Immature natural killer cell (primary cell): ENCODE results near the gene CDC6. TPM values are rescaled to one million over a fixed set of nuclear protein-coding genes. Genes with fewer than 3 reads are reported as not detected.
A peak's percentile ranks its signal among the peaks of the same experiment; 100 is the strongest.

Source experiments
- DNase-seq, 3 donors: peaks; one replicate each; pipeline ENCODE4 v3.0.0; 2022; ENCODE audit warnings: mixed read lengths in 1 of 3
- H3K27ac Mint-ChIP-seq, 6 donors: one replicate each; pipeline ENCODE4 v1.8.0; 2020; ENCODE audit warnings: mixed read lengths in 6 of 6, mild to moderate bottlenecking in 5 of 6, inconsistent platforms in 4 of 6, moderate library complexity in 3 of 6
- H3K27me3 Mint-ChIP-seq, 3 donors: one replicate each; pipeline ENCODE4 v1.8.0; 2020 to 2021; ENCODE audit warnings: low read depth in 3 of 3, mild to moderate bottlenecking in 3 of 3, mixed read lengths in 3 of 3, moderate library complexity in 3 of 3, inconsistent platforms in 1 of 3
- H3K36me3 Mint-ChIP-seq, 3 donors: one replicate each; pipeline ENCODE4 v1.8.0; 2020; ENCODE audit warnings: mixed read lengths in 3 of 3, inconsistent platforms in 2 of 3, mild to moderate bottlenecking in 2 of 3
- H3K4me1 Mint-ChIP-seq, 2 donors: one replicate each; pipeline ENCODE4 v1.8.0; 2020; ENCODE audit warnings: inconsistent platforms in 2 of 2, mild to moderate bottlenecking in 2 of 2, mixed read lengths in 2 of 2, moderate library complexity in 1 of 2
- H3K4me3 Mint-ChIP-seq, 5 donors: one replicate each; pipeline ENCODE4 v1.8.0; 2020; ENCODE audit warnings: mild to moderate bottlenecking in 5 of 5, mixed read lengths in 5 of 5, inconsistent platforms in 3 of 5, moderate library complexity in 3 of 5
- H3K9me3 Mint-ChIP-seq, 6 donors: one replicate each; pipeline ENCODE4 v1.8.0; 2020; ENCODE audit warnings: mild to moderate bottlenecking in 6 of 6, mixed read lengths in 6 of 6, inconsistent platforms in 4 of 6, moderate library complexity in 3 of 6
- polyA plus RNA-seq, 3 donors: library from polyadenylated mRNA; unstranded; fragments of 300-500 nt; fragmentation: Illumina TruSeq; gene quantifications; one replicate each; pipeline ENCODE4 v1.2.3, GENCODE V29; 2021

Gene CDC6
- polyA plus RNA-seq, 3 donors from 2014 or later: 0.81 to 1.8 (median 1.5) TPM

DNA sequence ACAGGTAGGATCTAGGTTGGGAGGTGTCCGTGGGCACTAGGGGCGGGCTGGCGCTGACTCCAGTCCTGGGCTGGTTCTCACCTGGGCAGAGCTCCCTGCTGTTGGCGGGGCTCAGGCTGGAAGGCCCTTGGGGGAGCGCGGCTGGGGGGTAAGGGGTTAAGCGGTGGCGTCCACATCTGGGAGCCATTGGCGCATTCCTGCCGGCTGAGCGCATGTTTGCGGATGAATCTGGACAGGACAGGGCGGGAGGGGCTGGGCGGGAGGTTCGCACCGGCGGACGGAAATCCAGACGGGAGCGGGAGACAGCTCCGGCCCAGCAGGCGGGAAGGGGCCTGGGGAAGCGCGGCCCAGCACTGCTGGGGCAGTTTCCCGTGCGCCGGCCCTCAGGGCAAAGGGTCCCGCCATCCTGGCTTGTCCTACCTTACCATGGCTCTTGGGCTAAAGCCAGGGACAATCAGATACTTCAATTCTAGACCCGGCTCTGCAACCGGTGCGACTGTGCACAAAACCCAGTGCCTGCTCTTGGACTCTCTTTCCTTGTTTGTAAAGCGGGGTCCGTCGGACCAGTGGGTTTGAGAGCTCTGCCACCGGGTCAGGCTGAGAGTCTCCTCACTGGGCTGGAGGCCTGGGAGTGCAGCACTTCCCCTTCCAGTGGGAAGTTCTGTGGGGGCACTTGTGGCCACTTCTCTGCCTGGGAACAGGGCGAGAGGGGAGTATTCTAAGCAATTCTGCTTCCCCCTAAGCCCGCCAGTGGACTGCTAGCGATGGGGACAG, 29.1 kb downstream of the CDC6 start:
- Mint-ChIP-seq H3K9me3 (no peaks in the 10 kb centered on the region), H3K36me3 (no peaks in the 10 kb centered on the region), H3K4me3 (peak overlapping the region in 4 of 5 donors; percentile 35 to 95 (median 92)), H3K27ac (peak overlapping the region in 5 of 6 donors; percentile 21 to 100 (median 100)), H3K27me3 (peaks cover 18 to 27% (median 20%) of the 10 kb centered on the region in 3 donors), H3K4me1 (peaks cover 69 to 80% of the 10 kb centered on the region in 2 donors)
- DNase-seq: no peak

DNA sequence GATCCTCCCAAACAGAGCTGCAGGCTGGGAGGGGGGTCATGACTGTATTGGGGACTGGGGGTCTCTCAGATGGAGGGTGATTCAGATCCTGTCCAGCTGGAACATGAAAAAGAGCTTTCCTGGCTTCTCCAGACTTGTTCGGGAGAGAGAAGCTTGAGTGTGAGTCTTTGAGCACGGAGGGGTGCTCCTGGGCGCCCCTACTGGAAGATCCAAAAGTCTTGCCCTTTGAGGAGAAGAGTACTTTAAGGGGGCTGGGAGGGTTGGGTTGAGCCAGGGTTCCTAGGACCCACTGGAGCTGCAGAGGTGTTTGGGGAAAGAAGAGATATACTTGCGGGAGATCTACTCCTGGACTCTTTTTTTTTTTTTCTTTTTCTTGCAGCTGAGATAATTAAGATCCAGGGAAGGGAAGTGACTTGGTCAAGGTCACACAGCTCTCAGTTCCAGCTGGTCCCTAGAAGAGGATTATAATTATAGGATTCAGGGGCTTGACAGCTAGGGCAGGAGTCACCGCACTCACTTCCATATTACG, 29.7 kb downstream of the CDC6 start:
- H3K9me3 Mint-ChIP-seq: no peaks in the 10 kb centered on the region
- H3K36me3 Mint-ChIP-seq: no peaks in the 10 kb centered on the region
- peaks cover 25 to 34% (median 27%) of the 10 kb centered on the region in 3 donors for H3K27me3 Mint-ChIP-seq
- H3K27ac Mint-ChIP-seq: peak overlapping the region; percentile 92 to 100 (median 100)
- H3K4me3 Mint-ChIP-seq: peak overlapping the region; percentile 91 to 95 (median 93)
- peaks cover 76 to 86% of the 10 kb centered on the region in 2 donors for H3K4me1 Mint-ChIP-seq
- peak; percentile 43 to 50 (median 49) for DNase-seq

DNA sequence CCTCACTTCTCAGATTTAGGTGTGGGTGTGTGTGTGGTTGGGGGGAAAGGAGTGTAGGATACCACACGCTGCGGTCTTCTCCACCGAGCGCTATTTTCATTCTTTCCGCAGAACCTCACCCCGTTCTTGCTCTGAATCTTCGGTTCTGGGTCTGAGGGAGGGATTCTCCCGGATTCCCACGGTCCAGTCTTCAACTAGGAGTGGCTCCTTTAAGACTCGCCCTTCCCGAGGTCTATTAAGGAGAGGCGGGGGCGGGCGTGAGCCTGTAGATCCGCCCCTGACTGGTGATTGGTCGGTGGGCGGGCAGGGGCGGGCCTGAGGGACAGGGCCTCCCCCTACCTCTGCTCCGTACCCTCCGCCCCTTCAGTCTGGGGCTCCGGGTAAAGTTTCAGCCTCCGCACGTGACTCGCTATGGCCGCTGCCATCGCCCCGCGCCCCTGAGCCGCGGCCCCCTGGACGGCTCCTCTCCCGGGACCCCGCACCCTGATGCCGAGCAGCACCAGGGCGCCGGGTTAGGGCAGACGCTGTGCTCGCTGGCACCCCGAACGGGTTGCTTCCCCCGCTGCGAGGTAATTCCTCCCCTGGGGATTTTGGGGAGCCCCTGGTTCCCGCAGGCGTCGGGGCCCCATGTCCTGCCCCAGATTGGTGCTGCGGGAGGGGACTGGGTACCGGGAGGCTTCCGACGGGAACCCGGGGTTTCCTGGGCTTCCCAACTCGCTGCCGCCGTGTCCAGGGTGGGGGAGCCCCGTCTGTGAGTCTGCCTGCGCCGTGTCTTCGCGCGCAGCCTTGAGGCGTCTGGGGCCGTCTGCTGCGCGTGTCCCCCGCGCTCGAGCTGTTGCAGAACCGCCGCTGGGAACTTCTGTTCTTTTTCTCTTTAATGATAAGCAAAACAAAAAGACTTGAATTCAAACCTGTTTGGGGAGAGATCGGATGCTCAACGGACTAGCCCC, 30.5 kb downstream of the CDC6 start:
- Mint-ChIP-seq H3K9me3 (peaks cover 0 to 4% (median 2%) of the 10 kb centered on the region in 6 donors), H3K4me3 (peak overlapping the region; percentile 91 to 95 (median 93)), H3K27ac (peak overlapping the region; percentile 92 to 100 (median 100)), H3K36me3 (peaks cover 0 to 4% (median 0%) of the 10 kb centered on the region in 3 donors), H3K4me1 (peaks cover 82 to 94% of the 10 kb centered on the region in 2 donors), H3K27me3 (peaks cover 32 to 41% (median 34%) of the 10 kb centered on the region in 3 donors)
- DNase-seq: peak; percentile 89 to 91 (median 90)

DNA sequence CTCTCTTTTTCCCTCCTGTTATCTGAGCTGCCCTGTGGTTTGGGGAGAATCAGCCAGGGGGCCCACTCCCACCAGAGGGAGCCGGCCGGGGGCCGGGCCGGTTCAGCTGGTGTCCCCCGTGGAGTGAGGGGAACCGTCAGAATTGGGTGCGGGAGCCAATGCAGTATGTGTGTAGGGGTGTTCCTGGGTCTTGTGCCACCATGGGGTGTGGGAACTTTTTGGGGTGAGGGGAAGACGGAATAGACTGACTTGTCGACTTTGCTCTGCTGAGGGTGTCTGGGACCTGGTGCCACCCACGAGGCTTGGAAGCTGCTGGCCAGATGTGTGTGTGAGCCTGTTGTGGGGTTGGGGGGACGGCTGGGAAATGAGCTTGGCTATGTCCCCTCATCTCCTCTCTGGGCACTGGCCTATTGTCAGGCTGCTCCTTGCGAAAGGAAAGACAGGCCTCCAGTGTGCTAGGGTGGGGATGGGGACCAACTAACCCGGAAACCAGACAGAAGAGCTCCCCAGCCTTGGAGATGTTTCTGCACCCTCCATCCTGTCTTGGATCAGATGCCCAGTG, 31.2 kb downstream of the CDC6 start:
- peak overlapping the region; percentile 87 to 100 (median 100) for H3K27ac Mint-ChIP-seq
- peaks cover 83 to 94% of the 10 kb centered on the region in 2 donors for H3K4me1 Mint-ChIP-seq
- peak overlapping the region; percentile 91 to 95 (median 93) for H3K4me3 Mint-ChIP-seq
- peaks cover 37 to 47% (median 41%) of the 10 kb centered on the region in 3 donors for H3K27me3 Mint-ChIP-seq
- H3K36me3 Mint-ChIP-seq: peaks cover 0 to 4% (median 0%) of the 10 kb centered on the region in 3 donors
- DNase-seq: peak in 1 of 3 donors; percentile 18
- peaks cover 0 to 4% (median 2%) of the 10 kb centered on the region in 6 donors for H3K9me3 Mint-ChIP-seq

DNA sequence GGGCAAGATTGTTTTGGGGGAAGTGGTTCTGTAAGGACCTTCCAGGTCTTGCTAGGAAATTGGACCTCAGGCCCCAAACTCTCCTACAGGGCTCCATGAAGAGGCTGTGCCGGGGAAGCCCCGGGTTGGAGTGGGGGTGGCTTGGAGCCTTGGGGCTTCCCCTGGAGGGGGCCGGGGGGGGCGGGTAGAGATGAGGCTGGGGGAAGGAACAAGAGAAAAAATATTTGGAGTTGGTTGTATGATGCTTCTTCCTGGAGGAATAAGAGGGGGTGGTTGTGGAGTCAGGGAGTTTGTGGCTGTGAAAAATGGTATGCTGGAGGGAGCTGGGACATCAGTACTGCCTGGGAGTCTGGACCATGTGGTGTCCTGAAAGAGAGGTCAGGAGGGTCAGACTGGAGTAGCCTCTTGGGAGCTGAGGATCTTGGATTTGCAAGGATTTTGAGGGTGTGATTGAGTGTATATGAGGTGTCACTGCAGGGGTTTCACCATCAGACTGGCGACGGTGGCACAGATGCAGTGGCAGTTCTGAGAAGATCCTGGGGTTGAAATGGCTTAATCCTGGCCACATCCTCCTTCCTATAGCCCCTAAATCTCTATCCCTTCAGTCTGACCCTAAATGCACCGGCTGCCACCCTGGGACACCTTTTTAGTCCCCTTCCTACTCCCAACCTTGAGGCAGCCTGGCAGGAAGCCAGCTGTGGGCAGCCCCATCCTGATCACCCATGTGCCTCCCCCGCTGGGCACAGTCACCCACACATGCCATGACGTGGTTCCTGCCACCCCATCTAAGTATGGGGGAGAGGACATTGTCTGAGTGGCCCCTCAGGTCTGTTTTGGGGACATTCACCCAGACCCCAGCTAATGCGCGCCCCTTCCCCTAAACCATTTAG, 32.2 kb downstream of the CDC6 start:
- H3K4me3 Mint-ChIP-seq: peak overlapping the region; percentile 91 to 95 (median 93)
- peaks cover 37 to 48% (median 43%) of the 10 kb centered on the region in 3 donors for H3K27me3 Mint-ChIP-seq
- peak overlapping the region; percentile 99 to 100 (median 100) for H3K27ac Mint-ChIP-seq
- peak; percentile 75 to 81 (median 77) for DNase-seq
- H3K4me1 Mint-ChIP-seq: peaks cover 85 to 93% of the 10 kb centered on the region in 2 donors
- peaks cover 0 to 4% (median 2%) of the 10 kb centered on the region in 6 donors for H3K9me3 Mint-ChIP-seq
- peaks cover 0 to 4% (median 0%) of the 10 kb centered on the region in 3 donors for H3K36me3 Mint-ChIP-seq

DNA sequence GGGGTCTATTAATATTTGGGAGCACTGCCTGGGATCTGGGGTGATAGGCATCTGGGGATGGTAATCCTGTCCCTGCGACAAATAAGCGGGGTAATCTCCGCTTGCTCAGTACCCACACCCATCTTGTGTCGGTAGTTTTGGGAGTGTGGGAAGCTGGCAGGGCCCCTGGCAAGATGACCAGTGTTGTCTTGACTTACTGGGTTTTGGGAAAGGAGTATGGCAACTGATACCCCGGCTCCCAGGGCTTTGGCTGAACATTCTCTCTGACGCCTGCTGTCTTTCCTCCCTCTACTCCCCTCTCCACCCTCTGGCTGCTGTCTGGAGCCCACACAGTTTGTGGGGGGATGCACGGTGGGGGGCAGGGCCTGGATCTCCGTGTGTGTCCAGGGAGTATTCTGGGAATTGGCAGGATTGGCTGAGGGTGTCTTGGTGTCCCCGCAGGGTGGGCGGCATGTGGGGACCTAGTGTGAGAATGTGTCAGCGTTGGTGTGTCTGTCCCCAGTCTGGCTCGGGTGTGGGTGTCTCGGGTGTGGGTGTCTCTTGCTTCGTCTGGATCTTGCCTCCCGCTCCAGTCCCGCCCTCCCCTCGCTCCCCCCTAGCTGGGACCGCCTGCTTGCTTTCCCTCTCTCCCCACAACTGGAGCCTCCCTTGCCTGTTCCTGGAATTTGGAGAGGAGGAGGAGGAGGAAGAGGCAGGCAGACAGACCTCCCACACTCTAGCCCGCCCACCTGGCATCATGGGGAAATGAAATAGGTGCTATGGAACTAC, 33.3 kb downstream of the CDC6 start:
- Mint-ChIP-seq H3K4me1 (peaks cover 88 to 90% of the 10 kb centered on the region in 2 donors), H3K9me3 (peaks cover 0 to 4% (median 2%) of the 10 kb centered on the region in 6 donors), H3K27ac (peak overlapping the region; percentile 99 to 100 (median 100)), H3K4me3 (peak overlapping the region; percentile 86 to 94 (median 91)), H3K27me3 (peaks cover 41 to 48% (median 43%) of the 10 kb centered on the region in 3 donors), H3K36me3 (peaks cover 0 to 4% (median 0%) of the 10 kb centered on the region in 3 donors)
- peak; percentile 63 to 70 (median 65) for DNase-seq

DNA sequence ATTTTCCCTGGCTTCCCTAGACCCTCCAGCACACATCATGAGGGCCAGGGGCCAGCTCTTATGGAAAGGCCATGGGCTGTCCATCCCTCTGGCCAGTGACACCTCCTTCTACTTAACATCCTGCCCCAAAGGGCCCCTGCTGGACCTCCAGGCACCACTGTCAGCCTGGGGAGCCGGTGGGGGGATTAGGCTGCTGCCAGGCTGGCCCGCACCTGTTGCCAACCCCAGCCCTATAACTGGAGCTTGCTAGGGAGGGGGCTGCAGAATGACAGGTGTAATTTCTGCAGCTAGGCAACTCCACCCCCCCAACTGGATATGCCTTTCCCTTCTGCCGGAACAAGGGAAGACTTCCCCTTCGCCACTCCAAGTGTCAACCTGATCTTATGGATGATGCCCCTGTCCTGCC, 33.8 kb downstream of the CDC6 start:
- peak overlapping the region; percentile 86 to 94 (median 91) for H3K4me3 Mint-ChIP-seq
- peaks cover 0 to 4% (median 0%) of the 10 kb centered on the region in 3 donors for H3K36me3 Mint-ChIP-seq
- peaks cover 43 to 48% (median 46%) of the 10 kb centered on the region in 3 donors for H3K27me3 Mint-ChIP-seq
- H3K9me3 Mint-ChIP-seq: peaks cover 0 to 4% (median 2%) of the 10 kb centered on the region in 6 donors
- H3K27ac Mint-ChIP-seq: peak overlapping the region; percentile 99 to 100 (median 100)
- H3K4me1 Mint-ChIP-seq: peaks cover 88 to 90% of the 10 kb centered on the region in 2 donors
- DNase-seq: peak in 1 of 3 donors; percentile 15

DNA sequence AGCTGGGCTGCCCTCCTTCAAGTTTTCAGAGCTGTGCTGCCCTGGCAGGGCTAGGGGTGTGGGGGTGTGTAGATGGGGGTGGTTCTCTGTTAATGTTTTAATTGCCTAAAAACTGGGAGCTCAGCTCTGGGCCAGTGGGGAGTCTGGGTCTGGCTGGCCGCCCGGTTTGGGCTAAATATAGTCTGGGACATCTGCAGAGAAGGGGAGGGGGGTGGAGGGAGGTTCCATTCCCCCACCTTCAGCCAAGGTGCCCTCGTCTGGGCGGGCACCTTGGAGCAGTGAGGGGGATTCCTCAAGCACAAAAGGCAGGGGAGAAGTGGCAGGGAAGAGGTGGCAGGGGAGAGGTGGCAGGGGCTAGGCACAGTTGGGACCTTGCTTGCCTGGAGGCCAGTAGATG, 34.3 kb downstream of the CDC6 start:
- no peak for DNase-seq
- H3K9me3 Mint-ChIP-seq: peaks cover 0 to 4% (median 2%) of the 10 kb centered on the region in 6 donors
- H3K4me3 Mint-ChIP-seq: peak overlapping the region; percentile 86 to 94 (median 91)
- peaks cover 0 to 4% (median 0%) of the 10 kb centered on the region in 3 donors for H3K36me3 Mint-ChIP-seq
- peak overlapping the region; percentile 99 to 100 (median 100) for H3K27ac Mint-ChIP-seq
- H3K27me3 Mint-ChIP-seq: peaks cover 43 to 48% (median 46%) of the 10 kb centered on the region in 3 donors
- H3K4me1 Mint-ChIP-seq: peaks cover 92 to 94% of the 10 kb centered on the region in 2 donors

DNA sequence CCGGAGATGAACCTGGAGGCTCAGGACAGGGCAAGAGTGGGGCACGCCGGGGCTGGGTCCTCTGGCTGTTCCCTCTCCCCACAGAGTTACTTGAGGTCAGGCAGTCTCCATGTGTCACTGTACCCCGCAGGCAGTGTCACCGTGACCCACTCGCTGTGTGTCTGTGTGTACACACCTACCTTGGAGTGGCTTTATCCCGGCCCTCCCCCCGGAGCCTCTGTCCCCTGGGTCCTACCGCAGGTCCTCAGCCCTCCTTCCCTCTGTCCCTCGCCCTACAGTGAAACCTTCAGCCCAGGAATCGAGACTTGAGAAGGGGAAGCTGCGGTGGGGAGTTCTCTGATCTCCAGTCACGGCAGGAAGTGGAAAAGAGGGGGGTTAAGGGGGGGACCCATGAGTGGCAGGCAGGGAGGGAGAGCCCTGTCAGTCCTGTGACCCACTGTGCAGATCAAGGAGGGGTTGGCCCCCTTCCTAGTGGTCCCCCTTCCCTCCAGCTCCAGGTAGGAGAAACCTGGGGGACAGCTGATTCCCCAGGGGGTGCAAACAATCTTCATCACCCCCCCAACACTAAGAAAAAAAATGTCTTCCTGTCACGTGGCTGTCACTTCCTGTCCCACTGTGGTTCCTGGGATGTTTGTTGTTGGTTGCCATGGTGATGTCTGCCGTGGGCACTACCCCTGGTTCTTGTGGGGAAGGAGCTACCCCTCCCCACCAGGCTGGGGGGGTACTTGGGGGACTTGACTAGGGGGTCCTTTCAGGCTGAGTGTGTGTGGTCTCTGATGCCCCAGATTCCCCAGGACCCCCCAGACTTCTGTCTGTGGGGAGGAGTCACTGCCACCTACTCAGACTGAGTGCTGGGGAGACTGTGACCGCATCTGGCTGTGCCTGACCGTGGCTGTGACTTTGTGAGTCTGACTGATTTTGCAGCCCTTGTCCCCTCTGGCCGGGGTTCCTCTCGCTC, 35.0 kb downstream of the CDC6 start:
- H3K4me3 Mint-ChIP-seq: peak overlapping the region; percentile 86 to 94 (median 91)
- peak; percentile 99 for DNase-seq
- H3K9me3 Mint-ChIP-seq: peaks cover 0 to 4% (median 2%) of the 10 kb centered on the region in 6 donors
- H3K27me3 Mint-ChIP-seq: peaks cover 42 to 46% (median 44%) of the 10 kb centered on the region in 3 donors
- H3K36me3 Mint-ChIP-seq: peaks cover 0 to 4% (median 0%) of the 10 kb centered on the region in 3 donors
- peaks cover 93 to 94% of the 10 kb centered on the region in 2 donors for H3K4me1 Mint-ChIP-seq
- H3K27ac Mint-ChIP-seq: peak overlapping the region; percentile 99 to 100 (median 100)
